22Rv1 (cell line): ENCODE results near the gene GRAMD2B.

Source experiments
- ZFX ChIP-seq: fragments of 450-650 bp; IDR thresholded peaks from 2 replicates; pipeline ENCODE4 v1.6.1; 2017; ENCODE audit warnings: antibody characterized with exemption, borderline replicate concordance
- TF ChIP-seq, protein P1 (sequence below): fragments of 450-650 bp; IDR thresholded peaks from 2 replicates; pipeline ENCODE4 v1.5.1; 2017; ENCODE audit warnings: mild to moderate bottlenecking

DNA sequence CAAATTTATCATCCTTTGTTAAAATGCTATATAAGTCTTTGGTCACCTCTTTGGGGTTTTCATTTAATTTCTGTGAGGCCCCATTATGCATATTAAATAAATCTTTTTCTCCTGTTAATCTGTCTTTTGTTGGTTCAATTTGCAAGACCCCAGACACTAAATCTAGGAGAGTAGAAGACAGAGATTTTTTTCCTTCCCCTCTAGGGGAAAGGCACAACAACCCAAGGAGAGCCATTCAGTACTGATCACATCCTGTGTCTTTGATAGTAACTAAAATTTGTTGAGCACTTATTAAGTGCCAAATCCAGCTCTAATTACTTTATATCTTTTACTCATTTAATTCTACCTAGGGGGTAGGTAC, 97.4 kb downstream of the GRAMD2B start:
- TF ChIP-seq, protein P1, sequence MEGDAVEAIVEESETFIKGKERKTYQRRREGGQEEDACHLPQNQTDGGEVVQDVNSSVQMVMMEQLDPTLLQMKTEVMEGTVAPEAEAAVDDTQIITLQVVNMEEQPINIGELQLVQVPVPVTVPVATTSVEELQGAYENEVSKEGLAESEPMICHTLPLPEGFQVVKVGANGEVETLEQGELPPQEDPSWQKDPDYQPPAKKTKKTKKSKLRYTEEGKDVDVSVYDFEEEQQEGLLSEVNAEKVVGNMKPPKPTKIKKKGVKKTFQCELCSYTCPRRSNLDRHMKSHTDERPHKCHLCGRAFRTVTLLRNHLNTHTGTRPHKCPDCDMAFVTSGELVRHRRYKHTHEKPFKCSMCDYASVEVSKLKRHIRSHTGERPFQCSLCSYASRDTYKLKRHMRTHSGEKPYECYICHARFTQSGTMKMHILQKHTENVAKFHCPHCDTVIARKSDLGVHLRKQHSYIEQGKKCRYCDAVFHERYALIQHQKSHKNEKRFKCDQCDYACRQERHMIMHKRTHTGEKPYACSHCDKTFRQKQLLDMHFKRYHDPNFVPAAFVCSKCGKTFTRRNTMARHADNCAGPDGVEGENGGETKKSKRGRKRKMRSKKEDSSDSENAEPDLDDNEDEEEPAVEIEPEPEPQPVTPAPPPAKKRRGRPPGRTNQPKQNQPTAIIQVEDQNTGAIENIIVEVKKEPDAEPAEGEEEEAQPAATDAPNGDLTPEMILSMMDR, result no peak
- TF ChIP-seq ZFX, result no peak
